Inflammatory macrophage treated with lipopolysaccharide for 4 hours (primary cell): ENCODE results near the gene GPC5.

Experiments
- DNase-seq: peaks from one replicate; pipeline ENCODE4 v3.0.0-alpha.2; 2020

GPC5 gene

DNA sequence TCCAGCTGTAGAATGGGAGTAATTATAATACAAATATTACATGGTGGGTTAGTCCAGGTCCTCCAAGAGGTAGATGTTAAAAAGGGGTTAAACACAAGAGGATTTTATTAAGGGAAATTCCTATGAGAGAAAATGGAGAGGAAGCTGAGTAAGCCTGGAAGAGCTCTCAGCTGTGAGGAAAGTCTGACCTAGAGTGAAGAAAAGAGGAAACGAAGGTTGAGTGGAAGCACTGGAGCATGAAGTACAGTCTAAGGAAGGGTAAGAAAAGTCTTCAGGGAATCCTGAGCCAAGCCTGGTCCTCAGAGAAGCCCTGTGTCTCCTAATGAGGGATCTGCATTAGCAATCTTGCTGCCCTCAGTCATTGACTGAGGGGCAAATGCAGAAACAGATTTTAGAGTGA, 506.2 kb downstream of the GPC5 start:
- no peak for DNase-seq

DNA sequence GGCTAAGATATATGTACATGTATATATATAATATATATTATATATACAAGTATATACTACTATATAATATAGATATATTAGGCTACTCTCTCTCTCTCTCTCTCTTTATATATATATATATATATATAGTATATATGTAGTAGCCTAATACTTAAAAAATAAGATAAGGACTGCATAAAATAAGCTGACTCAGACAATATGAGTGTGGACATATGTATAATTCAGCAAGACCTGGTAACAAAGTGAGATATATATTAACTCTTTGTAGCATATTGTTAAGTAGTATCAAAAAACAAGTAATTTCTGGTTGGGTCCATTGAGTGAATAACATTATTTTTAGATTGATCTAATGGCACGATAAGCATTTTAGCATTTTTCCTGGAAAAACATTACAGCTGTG, 509.0 kb downstream of the GPC5 start:
- DNase-seq: no peak

DNA sequence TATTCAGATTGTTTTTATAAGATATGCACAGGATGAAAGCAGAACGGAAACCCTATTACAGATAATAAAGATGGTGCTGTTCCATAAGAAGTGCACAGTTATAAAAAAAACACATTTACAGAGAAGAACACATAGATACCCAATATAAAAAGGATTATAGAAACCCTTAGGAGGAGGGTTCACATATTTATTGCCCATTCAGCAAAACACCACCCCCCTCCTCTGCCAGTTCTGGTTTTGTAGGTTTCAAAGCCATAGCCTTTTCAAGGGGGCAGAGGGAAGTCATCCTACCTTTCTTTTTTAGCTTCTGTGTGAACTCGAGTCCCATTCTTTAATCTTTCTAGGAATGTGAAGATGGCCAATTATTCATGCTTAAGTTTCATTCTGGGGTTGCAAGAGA, 511.2 kb downstream of the GPC5 start:
- DNase-seq: no peak

DNA sequence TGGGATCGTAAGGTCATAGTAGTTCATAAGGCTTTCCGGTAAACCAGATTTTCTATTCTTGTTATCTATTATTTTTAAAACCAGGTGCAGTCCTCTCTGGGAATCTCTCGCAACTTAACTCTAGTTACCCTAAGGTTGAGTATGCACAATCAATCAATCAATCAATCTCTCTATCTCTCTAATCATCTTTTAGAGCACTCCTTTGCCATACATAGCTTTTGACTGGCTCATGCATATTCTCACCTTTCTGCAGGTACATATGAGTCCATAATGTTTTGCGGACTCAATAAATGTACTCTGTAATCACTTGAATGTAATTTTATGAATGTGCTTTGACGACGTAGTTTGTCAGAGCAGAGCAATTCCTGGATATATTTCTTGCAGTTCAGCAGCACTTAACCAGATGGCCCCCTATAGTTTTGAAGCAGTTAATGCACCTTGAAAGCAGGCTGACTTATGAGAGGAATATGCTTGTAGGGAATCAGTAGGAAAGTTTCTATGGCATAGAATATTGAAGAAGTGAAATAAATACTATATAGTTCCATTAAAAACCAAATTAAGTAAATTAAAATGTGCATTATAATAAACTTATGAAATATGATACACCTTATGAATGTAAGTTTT, 524.7 kb downstream of the GPC5 start:
- DNase-seq: no peak

DNA sequence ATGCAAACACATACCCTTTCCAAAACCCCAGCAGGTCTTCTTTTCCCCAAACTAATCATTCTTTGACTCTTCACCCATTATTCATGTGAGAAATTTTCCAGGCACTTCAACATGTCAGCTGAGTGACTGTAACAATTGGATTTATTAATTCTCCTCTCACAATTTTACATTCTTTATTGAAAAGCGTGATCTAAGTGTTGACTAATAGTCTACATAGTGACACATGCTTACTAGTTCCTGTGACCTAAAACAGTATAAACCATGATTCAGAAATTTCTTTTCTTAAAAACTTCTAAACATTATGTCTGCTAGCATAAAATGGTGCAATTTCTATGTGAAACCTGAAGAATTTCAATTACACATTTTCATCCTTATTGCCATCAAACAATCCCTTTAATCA, 532.3 kb downstream of the GPC5 start:
- no peak for DNase-seq

DNA sequence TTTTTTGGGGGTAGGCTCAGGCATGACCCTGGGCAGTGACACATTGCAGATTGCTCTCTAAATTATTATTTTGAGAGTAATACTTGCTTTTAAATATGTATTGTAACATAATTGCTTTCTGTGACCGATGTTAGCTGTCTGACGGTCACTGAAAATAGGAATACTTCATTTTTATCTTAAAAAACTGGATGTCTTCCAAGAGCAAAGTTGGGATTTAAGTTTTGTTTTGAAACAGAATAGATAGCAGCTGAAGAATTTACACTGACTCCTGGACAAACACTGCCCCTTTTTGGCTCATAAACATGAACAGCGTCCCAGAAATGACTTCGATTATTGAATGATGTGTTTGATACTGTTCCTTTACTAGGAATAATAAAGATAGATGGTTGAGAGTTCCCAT, 535.9 kb downstream of the GPC5 start:
- no peak for DNase-seq

DNA sequence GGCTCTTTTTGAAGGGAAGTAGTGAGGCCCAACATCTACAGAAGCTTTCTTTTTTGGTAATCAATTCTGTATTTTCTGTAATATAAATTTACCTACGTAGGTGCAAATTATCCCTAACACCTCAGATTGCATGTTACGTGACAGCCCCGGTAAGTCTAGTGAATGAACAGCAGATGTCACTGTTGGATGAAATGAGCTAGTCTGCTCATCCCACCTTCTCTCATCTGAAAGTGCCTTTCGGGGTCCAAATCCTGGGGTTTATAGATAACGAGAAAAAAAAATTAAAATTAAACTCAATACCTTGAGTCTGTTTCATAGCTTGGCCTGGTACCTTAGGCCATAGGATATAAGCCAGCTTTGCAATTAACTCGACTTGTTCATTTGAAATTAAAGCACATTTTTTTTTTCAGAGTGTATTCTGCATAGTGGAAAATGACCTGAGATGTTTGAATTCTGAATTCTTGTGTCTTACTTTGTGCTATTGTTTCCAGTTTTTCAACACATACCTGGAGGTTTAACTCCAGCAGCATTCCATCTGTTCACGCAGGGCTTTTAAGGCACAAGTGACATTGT, 548.2 kb downstream of the GPC5 start:
- no peak for DNase-seq

DNA sequence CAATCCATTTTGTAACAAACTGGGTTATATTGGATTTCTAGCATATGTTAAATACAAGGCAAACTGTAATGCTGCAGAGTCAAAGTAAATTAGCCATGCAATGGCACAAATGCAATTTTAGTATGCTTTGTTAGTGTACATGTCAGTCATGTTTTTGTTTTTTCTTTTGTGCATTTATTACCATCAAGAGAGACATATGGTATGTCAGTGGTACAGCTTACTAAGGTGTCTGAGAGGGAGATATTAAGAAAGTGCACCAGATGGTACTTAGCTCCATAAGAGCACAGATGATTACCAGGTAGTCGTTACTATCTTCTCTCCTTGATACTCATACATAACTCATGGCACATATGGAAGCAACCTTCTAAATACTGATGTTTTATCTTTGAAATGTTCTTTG, 550.3 kb downstream of the GPC5 start:
- DNase-seq: no peak

DNA sequence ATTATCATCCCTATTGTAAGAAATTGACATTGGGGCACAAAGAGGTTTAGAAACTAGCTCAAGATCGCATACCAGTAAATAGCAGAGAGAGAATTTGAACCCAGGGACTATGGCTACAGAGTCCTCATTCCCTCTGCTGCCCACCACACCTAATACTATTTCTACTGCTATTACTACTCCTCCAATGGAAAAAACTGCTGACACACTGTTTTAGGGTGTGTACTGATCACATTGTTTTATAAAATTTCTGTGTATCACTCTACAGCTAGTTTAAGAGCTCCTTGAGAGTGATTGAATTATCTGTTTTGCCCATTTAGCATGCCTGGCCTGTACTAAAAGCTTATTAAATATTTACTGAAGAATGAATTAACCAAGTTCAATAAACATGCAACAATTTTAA, 552.4 kb downstream of the GPC5 start:
- no peak for DNase-seq

DNA sequence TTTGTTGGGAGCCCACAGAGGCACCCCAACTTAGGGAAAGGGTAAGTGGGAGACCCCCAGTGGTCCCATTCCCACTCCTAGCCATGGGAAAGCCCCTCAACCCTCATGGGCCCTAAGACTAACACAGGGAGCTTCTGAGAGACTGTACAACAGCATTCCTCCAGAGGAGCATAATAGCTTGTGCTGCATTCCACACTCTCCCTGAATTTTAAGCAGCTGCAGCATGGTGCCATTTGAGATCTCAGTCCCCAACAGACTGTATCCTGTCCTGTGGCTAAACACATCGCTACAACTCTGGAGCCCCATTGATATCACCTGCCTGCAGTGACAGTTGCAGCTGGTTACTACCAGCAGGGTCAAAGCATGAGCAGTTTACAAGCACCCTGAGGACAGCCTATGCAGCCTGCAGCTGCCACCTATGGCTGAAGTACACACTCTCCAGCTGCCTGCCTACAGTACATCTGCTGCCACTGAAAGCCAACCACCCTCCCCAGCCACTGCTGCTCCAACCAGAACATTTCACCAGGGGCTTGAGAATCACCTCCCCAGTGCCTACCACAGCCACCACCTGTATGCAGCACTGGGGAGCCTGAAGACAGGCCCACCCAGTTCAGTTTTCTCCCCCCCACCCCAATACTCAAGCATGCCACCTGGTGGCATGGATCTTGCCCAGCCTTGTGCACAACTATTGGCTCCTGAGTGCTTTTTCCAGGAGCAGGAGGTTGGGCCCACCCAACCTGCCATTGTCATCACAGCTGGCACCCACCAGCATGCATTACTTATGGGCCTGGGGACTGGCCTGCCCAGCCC, 557.3 kb downstream of the GPC5 start:
- no peak for DNase-seq

DNA sequence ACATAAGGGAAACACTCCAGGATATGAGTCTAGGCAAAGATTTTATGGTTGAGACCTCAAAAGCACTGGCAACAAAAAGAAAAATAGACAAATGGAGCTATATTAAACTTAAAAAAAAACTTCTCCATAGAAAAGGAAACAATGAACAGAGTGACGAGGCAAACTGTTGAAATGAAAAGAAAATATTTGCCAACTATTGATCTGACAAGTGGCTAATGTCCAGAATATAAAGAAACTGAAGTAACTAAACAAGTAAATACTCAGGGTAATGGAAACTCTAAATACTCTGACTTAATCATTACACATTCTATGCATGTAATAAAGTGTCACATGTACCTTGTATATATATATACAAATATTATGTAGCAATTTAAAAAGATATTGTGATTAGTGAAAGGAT, 562.5 kb downstream of the GPC5 start:
- DNase-seq: no peak

DNA sequence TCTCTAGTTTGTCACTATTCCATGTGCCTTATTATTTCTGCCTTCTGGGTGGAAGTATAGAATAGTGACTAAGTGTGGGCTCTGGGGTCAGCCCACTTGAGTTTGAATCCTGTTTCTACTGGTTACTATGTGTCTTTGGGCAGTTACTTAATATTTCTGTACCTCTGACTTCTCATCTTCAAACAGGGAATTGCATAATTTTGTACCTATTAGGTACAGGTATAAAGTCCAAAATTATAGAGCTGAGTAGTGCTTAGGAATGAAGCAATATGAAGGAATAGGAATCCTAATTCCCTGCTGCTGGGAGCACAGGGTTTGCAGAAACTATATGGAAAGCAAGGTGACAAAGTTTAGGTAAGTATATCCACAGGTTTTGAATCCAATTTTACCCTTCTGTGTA, 564.5 kb downstream of the GPC5 start:
- DNase-seq: no peak

DNA sequence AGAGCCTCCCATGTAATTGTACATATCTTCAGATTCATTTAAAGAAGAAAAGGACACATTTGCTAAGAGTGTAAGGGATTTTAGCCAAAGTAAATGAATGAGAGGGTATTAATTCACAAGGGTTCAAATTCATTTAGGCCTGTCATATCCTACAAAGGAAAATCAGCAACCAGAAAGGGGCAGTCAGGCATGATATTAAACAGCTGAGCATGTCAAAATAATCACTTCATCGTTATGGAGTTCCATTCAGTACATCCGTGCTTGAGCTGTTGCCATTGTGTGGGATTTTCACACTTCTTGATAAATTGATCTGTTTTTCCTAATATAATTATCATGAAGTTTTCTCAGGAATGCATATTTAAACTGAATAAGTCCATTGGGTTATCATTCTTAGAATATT, 567.1 kb downstream of the GPC5 start:
- DNase-seq: no peak

DNA sequence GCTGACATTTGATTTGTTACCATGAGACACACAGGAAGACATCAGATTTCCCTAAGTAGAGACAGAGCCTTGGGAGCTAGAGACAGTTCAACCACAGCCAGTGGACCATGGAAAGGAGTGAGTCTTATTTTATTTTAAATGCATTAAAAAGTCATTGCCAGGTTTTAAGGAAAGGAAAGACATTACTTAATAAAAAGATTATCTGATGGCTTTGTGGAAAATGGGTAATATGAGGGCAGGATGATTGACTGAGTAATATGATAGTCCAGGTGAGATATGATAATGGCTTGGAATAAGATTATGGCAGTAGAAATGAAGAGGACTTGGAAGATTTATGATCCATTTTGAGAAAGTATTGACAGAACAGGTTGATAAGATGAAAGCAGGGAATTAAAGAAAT, 580.1 kb downstream of the GPC5 start:
- DNase-seq: no peak

DNA sequence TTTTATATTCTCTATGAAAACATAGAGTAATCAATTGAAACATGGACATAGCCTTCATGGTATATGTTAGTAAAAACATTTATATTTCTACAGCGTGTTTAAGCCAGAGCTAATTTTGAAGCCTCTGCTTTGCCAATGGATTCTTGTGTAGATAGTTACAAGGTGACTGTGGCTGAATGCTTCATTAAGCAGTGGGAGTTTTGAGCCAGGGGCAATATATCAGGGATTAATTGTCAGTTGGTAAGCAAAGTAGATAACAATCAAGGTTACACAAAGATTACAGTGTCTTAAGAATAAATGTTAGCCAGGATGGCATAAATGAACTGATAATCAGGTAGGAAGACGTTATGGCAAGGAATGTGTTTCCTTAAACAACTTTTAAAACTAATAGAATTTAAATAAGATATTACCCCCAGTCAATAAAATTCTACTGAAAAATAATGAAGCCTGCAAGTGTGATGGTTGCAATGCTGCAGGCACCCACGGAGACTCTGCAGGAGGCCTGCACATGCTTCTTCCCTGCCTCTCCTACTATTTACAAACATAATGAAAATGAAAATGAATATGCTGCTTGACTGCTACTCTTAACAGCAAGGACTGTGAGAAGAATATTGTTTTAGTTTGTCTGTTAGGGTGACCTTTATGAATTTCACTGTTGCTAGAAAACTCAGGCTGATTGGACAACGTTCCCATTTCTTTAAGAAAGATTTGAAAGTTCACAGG, 588.5 kb downstream of the GPC5 start:
- no peak for DNase-seq

DNA sequence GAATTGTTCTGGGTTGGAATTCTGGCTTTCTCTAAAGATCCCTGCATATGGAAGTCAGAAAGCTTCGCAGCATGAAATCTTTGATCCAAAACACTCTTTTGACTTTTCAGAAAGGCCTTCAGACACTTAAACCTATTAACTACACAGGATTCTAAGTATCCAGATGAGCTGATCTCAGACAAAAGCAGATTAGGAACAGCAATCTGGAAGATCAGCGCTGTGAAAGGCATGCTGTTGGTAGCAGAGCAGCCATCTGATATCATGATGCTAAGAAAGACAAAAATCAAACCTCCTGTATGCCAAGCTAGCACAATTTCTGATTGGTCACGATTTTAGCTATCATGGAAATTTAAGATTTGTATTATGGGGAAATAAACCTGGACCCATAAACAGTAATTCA, 589.9 kb downstream of the GPC5 start:
- no peak for DNase-seq

DNA sequence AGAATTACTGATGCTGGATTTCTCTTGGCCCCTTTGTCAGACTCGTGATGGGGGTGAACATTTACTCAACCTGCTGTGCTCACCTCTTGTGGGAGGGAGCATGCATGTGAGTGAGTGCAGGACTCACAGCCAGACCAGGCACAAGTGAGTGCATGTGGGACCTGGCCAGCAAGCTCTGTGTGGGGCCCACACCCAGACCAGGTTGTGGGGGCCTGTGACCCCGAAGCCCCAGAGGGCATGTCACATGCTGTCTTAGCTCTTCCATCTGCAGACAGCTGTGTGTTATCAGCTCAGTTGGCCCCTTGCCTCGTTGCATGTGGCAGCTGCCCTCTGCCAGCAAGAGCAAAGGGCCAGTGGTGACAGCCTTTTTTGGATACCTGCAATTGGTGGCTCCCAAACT, 614.4 kb downstream of the GPC5 start:
- no peak for DNase-seq

DNA sequence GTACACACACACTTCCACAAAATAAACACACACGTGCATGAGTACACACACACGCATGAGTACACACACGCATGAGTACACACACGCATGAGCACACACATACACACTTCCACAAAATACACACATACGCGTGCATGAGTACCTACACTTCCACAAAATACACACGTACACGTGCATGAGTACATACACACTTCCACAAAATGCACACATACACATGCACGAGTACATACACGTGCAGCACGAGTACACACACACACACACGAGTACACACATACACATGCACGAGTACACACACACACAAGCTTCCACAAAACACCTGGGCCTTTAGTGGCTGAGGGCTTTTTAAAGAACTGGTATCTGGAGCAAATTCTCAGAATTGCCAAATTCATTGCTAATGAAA, 619.3 kb downstream of the GPC5 start:
- DNase-seq: no peak

DNA sequence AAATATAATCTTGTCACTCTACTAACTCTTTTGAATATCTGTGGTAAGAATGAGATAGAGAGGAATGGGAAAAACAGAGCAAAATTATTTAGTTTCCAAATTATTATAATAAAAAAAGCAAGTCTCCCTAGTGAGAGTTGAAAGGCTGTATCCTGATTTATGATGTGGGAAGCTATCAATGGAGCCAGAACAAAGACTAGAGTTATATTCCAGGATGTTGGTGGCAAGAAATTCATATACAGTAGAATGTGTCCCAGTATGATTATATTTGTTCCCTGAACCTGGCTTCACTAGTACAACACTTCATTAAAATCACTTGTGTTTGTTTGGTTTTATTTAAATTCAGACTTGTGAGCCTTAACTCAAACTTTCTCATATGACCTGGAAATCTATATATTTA, 630.3 kb downstream of the GPC5 start:
- DNase-seq: no peak

DNA sequence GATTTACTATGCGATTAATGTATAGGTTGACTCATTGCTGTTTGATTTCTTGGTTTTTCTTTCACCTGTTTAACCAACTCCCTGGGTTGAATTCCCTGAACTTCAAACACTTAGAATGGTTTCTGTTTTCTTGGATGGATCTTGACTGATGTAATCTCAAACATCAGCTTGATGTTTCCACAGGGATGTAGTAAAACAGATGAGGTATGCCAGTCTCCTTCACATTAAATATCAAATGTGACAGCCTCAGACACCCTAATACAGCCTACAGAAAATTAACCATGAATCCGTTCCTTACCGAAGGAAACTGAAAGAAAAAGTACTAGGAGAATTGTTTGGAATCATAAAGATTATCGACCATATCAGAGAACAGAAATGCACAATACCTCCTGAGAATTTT, 631.2 kb downstream of the GPC5 start:
- DNase-seq: no peak

DNA sequence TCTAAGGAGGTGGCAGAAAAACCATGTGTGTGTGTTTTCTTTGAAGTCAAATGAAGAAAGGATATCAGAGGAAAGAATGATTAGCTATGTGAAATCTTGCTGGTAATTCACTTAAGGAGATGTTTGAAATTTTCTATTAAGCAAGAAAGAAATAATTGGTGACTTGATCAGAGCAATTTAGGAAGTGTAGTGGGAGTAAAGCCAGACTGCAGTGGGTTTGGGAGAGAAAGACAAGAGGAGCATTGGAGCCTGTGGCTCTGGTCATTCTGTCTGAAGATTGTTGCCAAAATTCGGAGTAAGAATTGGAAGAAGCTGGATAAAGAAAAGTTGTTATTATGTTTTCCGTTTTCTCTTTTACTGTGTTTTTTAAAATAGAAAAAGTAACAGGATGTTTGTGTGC, 640.5 kb downstream of the GPC5 start:
- DNase-seq: no peak

DNA sequence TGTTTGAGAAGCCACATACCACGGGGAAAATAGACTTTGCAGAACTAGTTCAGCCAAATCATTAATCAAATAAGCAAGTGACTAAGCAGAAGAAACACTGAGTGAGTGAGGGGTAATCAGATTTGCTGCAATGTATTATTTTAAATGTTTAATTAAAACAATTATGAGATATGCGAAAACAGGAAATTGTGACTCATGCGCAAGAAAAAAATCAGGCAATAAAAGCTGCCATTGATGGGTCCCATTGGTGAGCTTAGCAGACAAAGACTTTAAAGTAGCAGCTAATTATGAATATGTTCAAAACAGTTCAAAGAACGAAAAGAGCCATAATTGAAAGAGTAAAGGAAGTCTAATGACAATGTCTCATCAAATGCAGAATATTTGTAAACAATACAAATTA, 644.1 kb downstream of the GPC5 start:
- no peak for DNase-seq

DNA sequence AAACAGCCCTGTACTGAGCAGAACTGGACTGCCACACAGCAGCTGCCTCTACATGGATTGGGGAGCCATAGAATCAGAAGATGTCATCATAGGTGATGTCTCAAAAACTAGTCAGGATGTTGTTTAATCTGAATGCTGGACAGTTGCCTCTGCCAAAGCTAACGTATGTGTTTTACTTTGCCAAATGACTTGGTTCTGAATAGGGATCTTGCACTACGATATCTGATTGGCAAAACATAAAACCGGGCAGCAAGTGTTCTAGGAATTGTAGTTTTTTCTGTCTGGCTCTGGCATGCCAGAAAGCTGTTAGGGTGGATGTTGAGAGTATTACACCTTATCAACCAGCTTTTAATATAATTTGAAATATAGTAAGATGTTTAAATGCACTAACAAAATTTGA, 645.9 kb downstream of the GPC5 start:
- DNase-seq: no peak

DNA sequence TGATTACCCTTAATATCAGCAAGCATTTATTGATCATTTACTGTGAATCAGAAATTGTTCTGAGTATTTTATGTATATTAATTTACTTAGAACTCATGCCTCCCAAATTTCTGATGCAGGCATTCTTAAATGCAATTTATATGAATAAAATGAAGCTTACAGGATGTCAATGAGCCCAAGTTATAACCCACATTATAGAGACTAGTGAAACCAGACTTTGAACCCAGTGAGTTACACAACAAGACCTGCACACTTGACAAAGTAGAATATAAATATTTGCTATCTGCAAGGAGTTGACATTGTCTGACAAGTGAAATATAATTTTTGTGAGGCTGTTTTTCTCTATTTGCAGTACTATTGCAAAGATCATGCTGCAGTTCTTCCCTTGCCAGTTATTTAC, 656.0 kb downstream of the GPC5 start:
- no peak for DNase-seq
